ENCODE measurements around the gene WFS1. TPM values are rescaled to one million over a fixed set of nuclear protein-coding genes. Genes with fewer than 3 reads are reported as not detected.

Gene WFS1
- total and polyA plus RNA-seq, 2 of the 13 experiments (the other 11 are each of a cell fraction or from before 2014, with no cell fraction given) = 39.1 to 42.2 TPM

DNA sequence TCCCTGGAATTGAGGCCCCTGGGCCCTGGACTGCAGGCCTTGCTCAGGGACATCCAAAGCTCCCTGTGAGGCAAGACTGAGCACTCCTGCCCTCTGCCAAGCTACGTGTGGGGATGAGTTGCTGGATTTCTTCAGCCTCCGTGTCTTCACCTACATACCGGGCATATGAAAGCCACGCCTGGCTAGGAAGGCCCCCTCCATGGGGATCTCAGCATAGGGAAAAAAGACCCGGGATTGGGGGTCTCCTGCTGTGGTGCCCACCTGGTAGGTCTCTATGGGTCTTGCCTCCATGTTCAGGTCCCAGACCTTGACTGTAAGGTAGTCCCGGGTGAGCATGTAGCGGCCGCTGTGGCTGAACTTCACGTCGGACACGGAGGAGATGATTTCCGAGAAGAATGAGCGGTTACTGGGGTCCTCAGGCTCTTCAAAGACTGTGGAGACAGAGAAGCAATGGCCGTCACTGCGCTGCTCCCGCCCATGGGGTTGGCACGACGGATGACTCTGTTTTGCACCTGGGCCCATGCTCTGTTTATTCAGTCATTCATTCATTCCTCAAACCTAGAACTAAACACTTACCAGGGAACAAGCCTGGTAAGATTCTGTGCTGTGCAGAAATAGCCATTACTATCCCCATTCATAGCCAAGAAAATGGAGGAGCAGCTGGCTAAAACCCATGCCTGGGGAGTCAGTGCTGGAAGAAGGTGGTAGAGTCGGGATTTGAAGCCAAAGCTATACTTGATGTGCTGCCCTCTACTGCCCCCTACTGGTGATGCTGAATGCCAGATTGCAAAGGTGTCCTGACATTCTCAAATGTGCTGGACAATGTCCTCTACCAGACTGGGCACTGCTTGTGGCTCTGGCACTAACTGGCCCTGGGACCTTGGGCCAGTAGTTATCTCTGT is 63.9 kb downstream of the WFS1 start:
- Histone ChIP-seq H3K4me2 (ENCODE audit: low read depth, low read length) (no peak overlapping the region), H2AFZ (ENCODE audit: low read length) (no peak overlapping the region), H4K20me1 (ENCODE audit: insufficient read depth, low read length) (no peaks in the 10 kb centered on the region), H3K27me3 (ENCODE audit: control insufficient read depth in 1 of 2, insufficient read depth in 2 of 2, low read length in 2 of 2) (peaks cover 0 to 14% of the 10 kb centered on the region in 2 experiments), H3K4me1 (ENCODE audit: insufficient read depth, low read length) (peaks cover 39% of the 10 kb centered on the region), H3K27ac (ENCODE audit: extremely low read length, insufficient read depth, low read length) (no peak overlapping the region), H3K4me3 (replicated peaks in 1 of 3; ENCODE audit: insufficient read depth in 1 of 3, low read depth in 2 of 3, low read length in 3 of 3) (no peak overlapping the region), H3K9ac (ENCODE audit: insufficient read depth, low read depth, low read length) (no peak overlapping the region), H3K79me2 (ENCODE audit: insufficient read depth, low read length) (no peaks in the 10 kb centered on the region), H3K36me3 (replicated peaks in 1 of 2; ENCODE audit: control insufficient read depth in 1 of 2, insufficient read depth in 2 of 2, low read length in 2 of 2) (no peaks in the 10 kb centered on the region), H3K9me3 (ENCODE audit: low read length) (no peaks in the 10 kb centered on the region)
- FAIRE-seq (no peak), ATAC-seq (no peak), DNase-seq (ENCODE audit: low spot score) (no peak)
- TF ChIP-seq TAF1 (CRISPR knock-in tag; IDR thresholded peaks at IDR 0.05) (no peak), ZNF878 (CRISPR knock-in tag; IDR thresholded peaks at IDR 0.05) (no peak), NFE2 (CRISPR knock-in tag; IDR thresholded peaks at IDR 0.05) (no peak), ETV6 (CRISPR knock-in tag; conservative IDR thresholded peaks at IDR 0.05) (no peak), HIVEP1 (CRISPR knock-in tag; IDR thresholded peaks at IDR 0.05) (no peak), STAG1 (CRISPR knock-in tag; IDR thresholded peaks at IDR 0.05) (peak; percentile 62), HNF4G (IDR thresholded peaks at IDR 0.05; ENCODE audit: borderline replicate concordance, low read depth, low read length) (no peak), HNF4G (CRISPR knock-in tag; IDR thresholded peaks at IDR 0.05; ENCODE audit: borderline replicate concordance, low read depth) (no peak), ZBTB21 (CRISPR knock-in tag; IDR thresholded peaks at IDR 0.05) (no peak), ELF3 (CRISPR knock-in tag; IDR thresholded peaks at IDR 0.05) (no peak), HINFP (CRISPR knock-in tag; IDR thresholded peaks at IDR 0.05; ENCODE audit: low read depth) (no peak), MZF1 (CRISPR knock-in tag; IDR thresholded peaks at IDR 0.05; ENCODE audit: borderline replicate concordance) (no peak)
- TF ChIP-seq, protein P1, sequence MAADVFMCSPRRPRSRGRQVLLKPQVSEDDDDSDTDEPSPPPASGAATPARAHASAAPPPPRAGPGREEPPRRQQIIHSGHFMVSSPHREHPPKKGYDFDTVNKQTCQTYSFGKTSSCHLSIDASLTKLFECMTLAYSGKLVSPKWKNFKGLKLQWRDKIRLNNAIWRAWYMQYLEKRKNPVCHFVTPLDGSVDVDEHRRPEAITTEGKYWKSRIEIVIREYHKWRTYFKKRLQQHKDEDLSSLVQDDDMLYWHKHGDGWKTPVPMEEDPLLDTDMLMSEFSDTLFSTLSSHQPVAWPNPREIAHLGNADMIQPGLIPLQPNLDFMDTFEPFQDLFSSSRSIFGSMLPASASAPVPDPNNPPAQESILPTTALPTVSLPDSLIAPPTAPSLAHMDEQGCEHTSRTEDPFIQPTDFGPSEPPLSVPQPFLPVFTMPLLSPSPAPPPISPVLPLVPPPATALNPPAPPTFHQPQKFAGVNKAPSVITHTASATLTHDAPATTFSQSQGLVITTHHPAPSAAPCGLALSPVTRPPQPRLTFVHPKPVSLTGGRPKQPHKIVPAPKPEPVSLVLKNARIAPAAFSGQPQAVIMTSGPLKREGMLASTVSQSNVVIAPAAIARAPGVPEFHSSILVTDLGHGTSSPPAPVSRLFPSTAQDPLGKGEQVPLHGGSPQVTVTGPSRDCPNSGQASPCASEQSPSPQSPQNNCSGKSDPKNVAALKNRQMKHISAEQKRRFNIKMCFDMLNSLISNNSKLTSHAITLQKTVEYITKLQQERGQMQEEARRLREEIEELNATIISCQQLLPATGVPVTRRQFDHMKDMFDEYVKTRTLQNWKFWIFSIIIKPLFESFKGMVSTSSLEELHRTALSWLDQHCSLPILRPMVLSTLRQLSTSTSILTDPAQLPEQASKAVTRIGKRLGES (CRISPR knock-in tag; IDR thresholded peaks at IDR 0.05; ENCODE audit: borderline replicate concordance) = no peak
- TF ChIP-seq, protein P2, sequence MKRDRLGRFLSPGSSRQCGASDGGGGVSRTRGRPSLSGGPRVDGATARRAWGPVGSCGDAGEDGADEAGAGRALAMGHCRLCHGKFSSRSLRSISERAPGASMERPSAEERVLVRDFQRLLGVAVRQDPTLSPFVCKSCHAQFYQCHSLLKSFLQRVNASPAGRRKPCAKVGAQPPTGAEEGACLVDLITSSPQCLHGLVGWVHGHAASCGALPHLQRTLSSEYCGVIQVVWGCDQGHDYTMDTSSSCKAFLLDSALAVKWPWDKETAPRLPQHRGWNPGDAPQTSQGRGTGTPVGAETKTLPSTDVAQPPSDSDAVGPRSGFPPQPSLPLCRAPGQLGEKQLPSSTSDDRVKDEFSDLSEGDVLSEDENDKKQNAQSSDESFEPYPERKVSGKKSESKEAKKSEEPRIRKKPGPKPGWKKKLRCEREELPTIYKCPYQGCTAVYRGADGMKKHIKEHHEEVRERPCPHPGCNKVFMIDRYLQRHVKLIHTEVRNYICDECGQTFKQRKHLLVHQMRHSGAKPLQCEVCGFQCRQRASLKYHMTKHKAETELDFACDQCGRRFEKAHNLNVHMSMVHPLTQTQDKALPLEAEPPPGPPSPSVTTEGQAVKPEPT (CRISPR knock-in tag; IDR thresholded peaks at IDR 0.05; ENCODE audit: low read depth) = no peak
- TF ChIP-seq, protein P3, sequence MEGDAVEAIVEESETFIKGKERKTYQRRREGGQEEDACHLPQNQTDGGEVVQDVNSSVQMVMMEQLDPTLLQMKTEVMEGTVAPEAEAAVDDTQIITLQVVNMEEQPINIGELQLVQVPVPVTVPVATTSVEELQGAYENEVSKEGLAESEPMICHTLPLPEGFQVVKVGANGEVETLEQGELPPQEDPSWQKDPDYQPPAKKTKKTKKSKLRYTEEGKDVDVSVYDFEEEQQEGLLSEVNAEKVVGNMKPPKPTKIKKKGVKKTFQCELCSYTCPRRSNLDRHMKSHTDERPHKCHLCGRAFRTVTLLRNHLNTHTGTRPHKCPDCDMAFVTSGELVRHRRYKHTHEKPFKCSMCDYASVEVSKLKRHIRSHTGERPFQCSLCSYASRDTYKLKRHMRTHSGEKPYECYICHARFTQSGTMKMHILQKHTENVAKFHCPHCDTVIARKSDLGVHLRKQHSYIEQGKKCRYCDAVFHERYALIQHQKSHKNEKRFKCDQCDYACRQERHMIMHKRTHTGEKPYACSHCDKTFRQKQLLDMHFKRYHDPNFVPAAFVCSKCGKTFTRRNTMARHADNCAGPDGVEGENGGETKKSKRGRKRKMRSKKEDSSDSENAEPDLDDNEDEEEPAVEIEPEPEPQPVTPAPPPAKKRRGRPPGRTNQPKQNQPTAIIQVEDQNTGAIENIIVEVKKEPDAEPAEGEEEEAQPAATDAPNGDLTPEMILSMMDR (CRISPR knock-in tag; IDR thresholded peaks at IDR 0.05) = peak; percentile 68
- intact Hi-C loops (cut with micrococcal nuclease; ENCODE audit: unreplicated experiment) (no loop called here), in situ Hi-C loops (cut with HindIII; ENCODE audit: extremely low pct_ligation_motif_present, low pct_unique_long_range_greater_than_20kb) (loop anchor here (10.0 kb wide), 1 partner anchor 211 kb away; no protein-coding TSS in a partner anchor)
- BruUV-seq (replicated peaks) = no TSS peak
- ChIA-PET POLR2A (no interaction called here), CTCF (ENCODE audit: low intra/inter-chr PET ratio, low total read pairs) (interaction anchor here (4.0 to 7.9 kb wide), 2 partner anchors 69 to 82 kb away, joined by 13 to 66 read pairs; no protein-coding TSS in a partner anchor)
- 47% methylated on average over 14 of the region's 19 CpGs for WGBS (ENCODE audit: low lambda C conversion rate)
